Loucy (cell line): Measurements from ENCODE around the gene MROH2B.

Source experiments
- H2AFZ ChIP-seq: fragments of 200-600 bp; sonication (generic); 2 replicates; pipeline ENCODE4 v1.6.0; 2016; ENCODE audit warnings: antibody characterized with exemption, mild to moderate bottlenecking, low read length, moderate library complexity
- H3F3A ChIP-seq: fragments of 200-600 bp; 2 replicates; pipeline ENCODE4 v1.6.0; 2016; ENCODE audit warnings: antibody characterized with exemption, low read depth, mild to moderate bottlenecking
- H3K27me3 ChIP-seq: fragments of 200-600 bp; sonication (generic); 2 replicates; pipeline ENCODE4 v1.6.1; 2014; ENCODE audit warnings: low read length, mild to moderate bottlenecking; ENCODE audit not compliant: insufficient read depth, poor library complexity, severe bottlenecking
- H3K36me3 ChIP-seq: fragments of 200-600 bp; sonication (generic); 2 replicates; pipeline ENCODE4 v1.6.1; 2016; ENCODE audit warnings: low read length; ENCODE audit not compliant: insufficient read depth
- H3K4me1 ChIP-seq: fragments of 200-600 bp; sonication (generic); 2 replicates; pipeline ENCODE4 v1.5.1; 2014; ENCODE audit warnings: low read length, mild to moderate bottlenecking; ENCODE audit not compliant: insufficient read depth, poor library complexity, severe bottlenecking
- H3K4me2 ChIP-seq: fragments of 200-600 bp; sonication (generic); 2 replicates; pipeline ENCODE4 v1.6.0; 2014; ENCODE audit warnings: antibody characterized with exemption, low read length, low read depth, mild to moderate bottlenecking; ENCODE audit not compliant: poor library complexity, severe bottlenecking
- H3K4me3 ChIP-seq: fragments of 200-600 bp; sonication (generic); 2 replicates; pipeline ENCODE4 v1.5.1; 2014; ENCODE audit warnings: low read length, mild to moderate bottlenecking, mixed read lengths; ENCODE audit not compliant: poor library complexity, severe bottlenecking
- H3K79me2 ChIP-seq: fragments of 200-600 bp; sonication (generic); 2 replicates; pipeline ENCODE4 v1.6.1; 2014; ENCODE audit warnings: low read length; ENCODE audit not compliant: insufficient read depth
- H3K9ac ChIP-seq: fragments of 200-600 bp; sonication (generic); 2 replicates; pipeline ENCODE4 v1.6.0; 2014; ENCODE audit warnings: mild to moderate bottlenecking, low read depth, low read length, moderate library complexity; ENCODE audit not compliant: poor library complexity, severe bottlenecking
- H3K9me2 ChIP-seq: fragments of 200-600 bp; sonication (generic); replicated peaks from 2 replicates; pipeline ENCODE4 v1.6.1; 2016; ENCODE audit warnings: low read depth, low read length, mixed read lengths
- H3K9me3 ChIP-seq: fragments of 200-600 bp; sonication (generic); 2 replicates; pipeline ENCODE4 v1.6.1; 2014; ENCODE audit warnings: mild to moderate bottlenecking, antibody characterized with exemption, low read length, low read depth; ENCODE audit not compliant: insufficient read depth
- H4K20me1 ChIP-seq: fragments of 200-600 bp; sonication (generic); 2 replicates; pipeline ENCODE4 v1.6.0; 2014; ENCODE audit warnings: antibody characterized with exemption, low read length, mild to moderate bottlenecking; ENCODE audit not compliant: insufficient read depth, poor library complexity, severe bottlenecking
- CTCF ChIP-seq: fragments of 200-600 bp; sonication (generic); conservative IDR thresholded peaks from 2 replicates; pipeline ENCODE4 v1.5.1; 2014; ENCODE audit warnings: mild to moderate bottlenecking, antibody characterized with exemption, low read length
- EZH2phosphoT487 ChIP-seq: fragments of 200-600 bp; IDR thresholded peaks from 2 replicates; pipeline ENCODE4 v1.6.1; 2018; ENCODE audit warnings: antibody characterized with exemption, mild to moderate bottlenecking, moderate library complexity, borderline replicate concordance

The MROH2B gene

GRCh38 chr5:40960037-40960436, 111.1 kb downstream of the MROH2B start:
- no peak overlapping the region for H3K4me3 ChIP-seq
- no peaks in the 10 kb centered on the region for H3F3A ChIP-seq
- no peaks in the 10 kb centered on the region for H3K36me3 ChIP-seq
- H3K9me3 ChIP-seq: no peaks in the 10 kb centered on the region
- H4K20me1 ChIP-seq: no peaks in the 10 kb centered on the region
- H3K4me2 ChIP-seq: no peak overlapping the region
- no peaks in the 10 kb centered on the region for H3K27me3 ChIP-seq
- no peak overlapping the region for H3K9ac ChIP-seq
- H2AFZ ChIP-seq: no peak overlapping the region
- H3K4me1 ChIP-seq: no peaks in the 10 kb centered on the region
- TF ChIP-seq EZH2phosphoT487 (no peak), CTCF (no peak)
- H3K79me2 ChIP-seq: no peaks in the 10 kb centered on the region
- H3K9me2 ChIP-seq: no peaks in the 10 kb centered on the region

GRCh38 chr5:40958811-40959210, 112.3 kb downstream of the MROH2B start:
- H2AFZ ChIP-seq: no peak overlapping the region
- H3K36me3 ChIP-seq: no peaks in the 10 kb centered on the region
- H4K20me1 ChIP-seq: no peaks in the 10 kb centered on the region
- no peaks in the 10 kb centered on the region for H3K9me2 ChIP-seq
- no peak overlapping the region for H3K4me2 ChIP-seq
- H3K4me3 ChIP-seq: no peak overlapping the region
- H3K4me1 ChIP-seq: no peaks in the 10 kb centered on the region
- no peak for TF ChIP-seq CTCF
- no peak for TF ChIP-seq EZH2phosphoT487
- H3F3A ChIP-seq: no peaks in the 10 kb centered on the region
- H3K79me2 ChIP-seq: no peaks in the 10 kb centered on the region
- H3K27me3 ChIP-seq: no peaks in the 10 kb centered on the region
- H3K9me3 ChIP-seq: no peaks in the 10 kb centered on the region
- no peak overlapping the region for H3K9ac ChIP-seq

- no peaks in the 10 kb centered on the region for H3K4me1 ChIP-seq
- H4K20me1 ChIP-seq: no peaks in the 10 kb centered on the region
- no peak overlapping the region for H3K4me2 ChIP-seq
- H3K4me3 ChIP-seq: no peak overlapping the region
- H3K27me3 ChIP-seq: no peaks in the 10 kb centered on the region
- no peaks in the 10 kb centered on the region for H3F3A ChIP-seq
- H2AFZ ChIP-seq: no peak overlapping the region
- H3K9me2 ChIP-seq: no peaks in the 10 kb centered on the region
- TF ChIP-seq EZH2phosphoT487: no peak
- no peak for TF ChIP-seq CTCF
- no peaks in the 10 kb centered on the region for H3K36me3 ChIP-seq
- H3K79me2 ChIP-seq: no peaks in the 10 kb centered on the region
- H3K9ac ChIP-seq: no peak overlapping the region
- no peaks in the 10 kb centered on the region for H3K9me3 ChIP-seq
Measured at GRCh38 chr5:40957048-40957447, 114.1 kb downstream of the MROH2B start.
